HG03064 (cell line): ENCODE data around the gene RMC1.
A peak's percentile ranks its signal among the peaks of the same experiment; 100 is the strongest.
"Not testable (repeated sequence)": the region's sequence is repeated elsewhere in the genome, so short reads cannot be mapped to it uniquely, and the experiment has no call there.

ENCODE experiments used
- ATAC-seq: cut with Tn5 transposase; IDR thresholded peaks from one replicate; pipeline ENCODE4 v1.9.1; 2021; ENCODE audit warnings: low read depth; ENCODE audit not compliant: unreplicated experiment

Gene RMC1

DNA sequence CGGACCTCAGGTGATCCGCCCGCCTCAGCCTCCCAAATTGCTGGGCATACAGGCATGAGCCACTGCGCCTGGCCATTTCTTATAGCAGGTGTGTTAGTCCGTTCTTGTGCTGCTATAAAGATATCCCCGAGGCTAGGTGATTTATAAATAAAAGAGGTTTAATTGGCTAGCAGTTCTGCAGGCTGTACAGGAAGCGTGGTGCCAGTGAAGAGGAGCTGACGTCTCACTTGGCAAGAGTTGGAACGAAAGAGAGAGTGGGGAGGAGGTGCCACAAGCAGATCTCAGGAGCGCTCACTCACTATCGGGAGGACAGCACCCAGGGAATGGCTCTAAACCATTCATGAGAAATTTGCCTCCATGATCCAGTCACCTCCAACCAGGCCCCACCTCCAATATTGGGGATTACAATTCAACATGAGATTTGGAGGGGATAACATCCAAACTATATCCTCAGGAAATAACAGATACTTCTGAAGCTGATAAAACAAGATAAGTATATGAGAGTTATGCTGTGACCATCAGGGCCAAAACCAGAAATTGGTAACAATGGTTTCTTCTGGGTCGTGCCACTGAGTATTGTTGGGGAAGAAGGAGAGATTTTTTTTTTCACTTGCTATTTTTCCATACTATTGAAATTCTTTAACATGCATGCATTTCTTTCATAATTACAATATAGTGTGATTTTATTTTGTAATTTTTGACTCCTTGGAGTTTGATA lies 7.4 kb upstream of the RMC1 start:
- ATAC-seq, result no peak

DNA sequence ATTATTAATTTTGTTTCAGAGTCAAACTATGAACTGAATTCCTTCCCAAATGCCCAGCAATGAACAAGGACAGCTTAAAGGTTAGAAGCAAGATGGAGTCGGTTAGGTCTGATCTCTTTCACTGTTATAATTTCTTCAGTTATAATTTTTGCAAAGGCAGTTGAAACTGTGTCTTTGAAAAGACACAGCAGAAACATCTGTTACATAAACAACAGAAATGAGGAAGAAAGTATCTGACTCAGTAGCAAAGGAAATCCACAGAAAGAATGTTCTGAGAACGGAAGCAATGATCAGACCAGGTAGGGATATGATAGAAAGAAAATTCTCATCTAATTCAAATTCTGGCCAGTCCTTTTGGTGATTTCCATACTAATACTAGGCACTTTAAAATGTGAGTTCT lies 5.2 kb upstream of the RMC1 start:
- ATAC-seq, result no peak

DNA sequence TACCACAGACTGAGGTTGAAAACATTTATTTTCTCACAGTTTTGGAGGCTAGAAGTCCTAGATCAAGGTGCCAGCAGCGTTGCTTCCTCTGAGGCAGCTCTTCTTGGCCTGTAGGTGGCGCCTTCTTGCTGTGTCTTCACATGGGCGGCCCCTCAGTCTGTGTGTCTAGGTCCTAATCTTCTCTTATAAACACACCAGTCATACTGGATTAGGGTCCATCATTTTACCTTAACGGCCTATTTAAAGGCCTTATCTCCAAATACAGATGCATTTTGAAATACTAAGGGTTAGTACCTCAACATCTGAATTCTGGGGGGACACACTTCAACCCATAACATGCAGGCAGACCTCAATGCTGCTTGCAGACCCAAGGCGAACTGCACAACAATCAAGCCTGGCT lies 4.4 kb upstream of the RMC1 start:
- no peak for ATAC-seq

DNA sequence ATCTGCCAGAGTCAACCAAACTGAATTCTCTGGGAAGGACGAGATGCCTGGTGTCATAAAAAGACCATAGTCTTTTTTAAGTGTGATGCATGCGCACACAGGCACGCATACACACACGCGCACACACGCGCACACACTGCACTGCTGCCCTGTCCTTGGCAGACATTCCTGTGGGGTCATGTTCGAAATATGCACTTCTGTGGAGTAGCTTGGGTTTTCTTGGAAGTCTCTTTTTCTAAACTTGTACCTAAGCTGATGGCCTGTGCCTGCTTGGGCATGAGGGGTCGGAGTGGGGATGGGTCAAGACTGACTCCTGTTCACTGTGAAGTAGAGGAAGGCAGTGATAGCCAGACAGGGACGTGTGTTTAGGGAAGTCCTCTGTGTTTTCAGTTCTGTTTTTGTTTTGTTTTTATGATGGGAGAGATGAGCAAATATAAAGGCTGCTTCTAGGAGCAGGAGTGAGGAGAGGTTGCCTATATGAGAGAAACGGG lies 4.0 kb upstream of the RMC1 start:
- ATAC-seq, result no peak

DNA sequence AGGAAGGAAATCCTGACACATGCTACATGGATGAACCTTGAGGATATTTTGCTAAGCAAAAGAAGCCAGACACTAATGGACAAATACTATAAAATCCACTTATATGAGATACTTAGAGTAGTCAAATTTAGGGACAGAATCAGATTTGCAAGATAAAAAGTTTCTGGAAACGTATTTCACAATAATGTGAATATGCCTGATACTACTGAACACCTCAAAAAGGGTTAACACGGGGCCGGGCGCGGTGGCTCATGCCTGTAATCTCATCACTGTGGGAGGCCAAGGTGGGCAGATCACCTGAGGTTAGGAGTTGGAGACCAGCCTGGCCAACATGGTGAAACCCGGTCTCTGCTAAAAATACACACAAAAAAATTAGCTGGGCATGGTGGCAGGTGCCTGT lies 1.7 kb upstream of the RMC1 start:
- no peak for ATAC-seq

DNA sequence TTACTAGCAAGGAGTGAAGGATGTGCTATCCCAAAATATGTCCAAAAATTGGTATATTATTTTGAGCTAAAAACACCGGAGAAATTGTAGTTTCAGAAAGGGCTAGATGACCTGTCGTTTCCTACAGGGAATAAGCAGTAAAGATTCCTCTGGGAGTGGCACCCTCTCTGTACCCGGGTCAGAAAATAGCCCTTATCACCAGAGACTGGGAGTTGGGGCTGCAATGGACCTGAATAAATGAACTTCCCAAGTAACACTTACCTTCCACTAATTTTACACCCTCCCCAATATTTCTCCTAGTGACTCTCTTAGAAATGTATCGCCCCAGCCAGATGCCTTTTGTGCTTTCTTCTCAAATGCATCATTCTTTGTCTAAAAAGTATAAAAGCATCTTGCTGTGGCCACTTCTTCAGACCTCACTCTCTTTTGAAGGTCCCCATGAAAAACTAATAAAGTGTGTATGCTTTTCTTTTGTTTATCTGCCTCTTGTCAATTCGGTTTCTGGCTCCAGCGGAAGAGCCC lies 734 bp upstream of the RMC1 start:
- no peak for ATAC-seq

DNA sequence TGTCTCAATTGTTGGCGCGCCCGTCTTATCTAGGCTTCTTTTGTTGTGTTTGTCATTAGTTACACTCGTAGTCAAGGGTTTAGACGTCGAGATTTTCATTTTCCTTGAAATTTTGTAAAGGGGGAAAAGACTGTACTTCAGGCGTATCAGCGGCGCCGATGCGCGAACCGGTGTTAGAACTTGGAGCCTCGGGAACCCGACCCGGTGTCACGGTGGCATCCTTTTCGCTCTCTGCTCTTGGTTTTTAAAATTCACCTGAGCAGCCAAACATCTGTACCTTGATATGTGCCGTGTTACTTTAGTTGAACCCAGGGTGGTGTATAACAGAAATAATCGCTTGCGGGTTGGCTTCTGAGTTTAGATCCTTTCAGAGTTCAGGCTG lies 643 bp downstream of the RMC1 start:
- no peak for ATAC-seq

DNA sequence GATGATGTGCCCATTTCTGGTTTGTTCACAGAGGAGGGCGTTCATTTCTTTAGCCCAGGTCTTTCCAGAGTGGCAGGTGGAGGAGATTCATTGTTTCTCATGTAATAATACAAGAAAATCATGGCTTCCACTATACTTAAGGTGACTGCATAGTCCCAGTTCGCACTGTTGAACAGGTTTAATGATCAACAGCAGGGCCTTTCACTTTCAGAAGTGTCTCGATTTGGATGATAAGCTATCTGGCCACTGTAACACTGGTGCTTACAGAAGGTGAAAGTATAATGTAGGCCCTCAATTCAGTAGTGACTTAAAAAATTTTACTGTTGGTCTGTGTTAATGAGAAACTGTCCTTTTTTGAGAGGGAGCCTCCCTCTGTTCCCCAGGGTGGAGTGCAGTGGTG lies 1.4 kb downstream of the RMC1 start:
- ATAC-seq, result peak; percentile 49

DNA sequence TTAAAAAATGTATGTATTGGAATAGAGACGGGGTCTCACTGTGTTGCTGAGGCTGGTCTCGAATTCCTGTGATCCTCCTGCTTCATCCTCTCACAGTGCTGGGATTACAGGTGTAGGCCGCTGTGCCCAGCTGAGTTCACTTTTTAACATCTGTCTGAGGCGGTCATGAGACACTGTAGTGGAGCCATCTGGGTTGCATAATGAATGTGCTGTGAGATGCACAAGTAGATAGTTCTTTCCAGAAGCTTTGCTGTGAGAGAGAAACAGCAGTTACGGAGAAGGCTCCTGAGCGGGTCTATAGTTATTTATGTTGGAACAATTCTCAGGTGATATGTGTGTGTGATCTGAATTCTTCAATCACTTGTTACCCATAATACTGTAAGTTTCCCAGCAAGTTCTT lies 3.1 kb downstream of the RMC1 start:
- ATAC-seq, result no peak

DNA sequence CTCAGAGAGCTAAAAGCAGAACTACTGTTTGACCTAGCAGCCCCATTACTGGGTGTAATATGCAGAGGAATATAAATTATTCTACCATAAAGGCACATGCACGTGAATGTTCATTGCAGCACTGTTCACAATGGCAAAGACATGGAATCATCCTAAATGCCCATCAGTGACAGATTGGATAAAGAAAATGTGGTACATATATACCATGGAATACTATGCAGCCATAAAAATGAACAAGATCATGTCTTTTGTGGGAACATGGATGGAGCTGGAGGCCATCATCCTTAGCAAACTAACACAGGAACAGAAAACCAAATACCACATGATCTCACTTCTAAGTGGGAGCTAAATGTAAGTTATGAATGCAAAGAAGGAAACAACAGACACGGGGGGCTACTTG lies 7.6 kb downstream of the RMC1 start:
- not testable (repeated sequence) for ATAC-seq

DNA sequence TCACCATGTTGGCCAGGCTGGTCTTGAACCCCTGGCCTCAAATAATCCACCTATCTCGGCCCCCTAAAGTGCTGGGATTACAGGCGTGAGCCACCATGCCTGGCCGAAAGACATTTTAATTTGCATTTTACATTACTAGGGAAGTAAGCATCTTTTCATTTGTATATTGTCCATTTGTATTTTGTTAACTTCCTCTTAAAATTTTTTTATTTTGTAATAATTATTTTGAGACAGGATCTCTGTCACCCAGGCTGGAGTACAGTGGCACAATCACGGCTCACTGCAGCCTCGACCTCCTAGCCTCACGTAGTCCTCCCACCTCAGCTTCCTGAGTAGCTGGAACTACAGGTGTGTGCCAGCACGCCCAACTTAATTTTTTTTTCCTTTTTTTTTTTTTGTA lies 8.9 kb downstream of the RMC1 start:
- not testable (repeated sequence) for ATAC-seq

DNA sequence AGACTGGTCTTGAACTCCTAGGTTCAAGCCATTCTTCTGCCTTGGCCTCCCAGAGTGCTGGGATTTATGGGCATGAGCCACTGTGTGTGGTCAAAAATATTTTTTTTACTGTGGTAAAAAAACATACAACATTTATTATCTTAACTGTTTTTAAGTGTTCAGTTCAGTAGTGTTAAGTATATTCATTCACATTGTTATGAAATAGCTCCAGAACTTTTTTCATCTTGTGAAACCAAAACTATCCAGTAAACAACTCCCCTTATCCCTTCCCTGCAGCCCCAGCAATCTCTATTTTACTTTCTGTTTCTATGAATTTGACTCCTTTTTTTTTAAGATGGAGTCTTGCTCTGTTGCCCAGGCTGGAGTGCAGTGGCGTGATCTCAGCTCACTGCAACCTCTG lies 9.3 kb downstream of the RMC1 start:
- no peak for ATAC-seq

DNA sequence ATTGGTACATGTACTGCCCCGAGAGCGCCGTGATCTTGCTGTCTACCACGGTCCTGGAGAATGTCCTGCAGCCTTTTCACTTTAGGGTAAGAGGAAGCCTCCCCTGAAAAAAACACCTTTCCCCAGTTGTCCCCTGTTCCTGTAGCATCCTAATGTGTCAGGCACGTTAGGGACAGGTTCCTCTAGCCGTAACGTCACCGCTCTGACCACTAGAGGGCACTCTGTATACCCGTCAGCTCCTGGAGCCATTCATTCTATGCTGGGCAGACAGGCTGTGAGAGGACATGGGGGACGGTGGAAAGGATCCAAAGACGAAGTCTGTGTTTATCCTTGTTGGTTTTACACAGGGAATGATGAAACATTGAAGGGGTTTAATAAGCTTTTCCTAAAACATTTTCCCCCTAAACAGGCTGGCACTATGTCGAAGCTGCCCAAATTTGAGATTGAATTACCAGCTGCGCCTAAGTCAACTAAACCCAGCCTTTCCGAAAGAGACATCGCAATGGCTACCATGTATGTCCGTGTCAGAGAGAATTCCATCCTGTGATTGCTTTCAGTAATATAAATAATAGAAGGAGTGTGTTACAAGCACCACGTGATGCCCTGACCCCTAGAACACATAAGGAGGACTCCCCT lies 12.7 kb downstream of the RMC1 start:
- ATAC-seq, result no peak

DNA sequence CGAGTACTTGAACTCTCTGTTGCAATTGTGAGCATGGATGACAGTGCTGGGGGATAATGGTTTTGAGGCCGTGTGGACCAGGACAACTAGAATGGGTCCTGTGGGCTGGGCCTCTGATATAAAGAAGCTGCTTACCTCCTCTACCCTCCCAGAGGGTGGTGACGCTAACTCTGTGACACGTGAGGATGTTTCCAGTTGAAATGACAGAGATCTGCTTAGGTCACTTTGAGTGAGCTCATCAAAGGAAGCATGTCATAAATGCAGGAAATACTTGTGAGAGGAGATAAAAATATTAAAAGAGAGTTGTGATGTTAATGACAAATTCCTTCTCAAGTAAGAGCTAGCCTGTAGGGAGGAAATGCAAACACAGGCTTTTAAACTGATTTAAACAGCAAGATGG lies 16.4 kb downstream of the RMC1 start:
- no peak for ATAC-seq

DNA sequence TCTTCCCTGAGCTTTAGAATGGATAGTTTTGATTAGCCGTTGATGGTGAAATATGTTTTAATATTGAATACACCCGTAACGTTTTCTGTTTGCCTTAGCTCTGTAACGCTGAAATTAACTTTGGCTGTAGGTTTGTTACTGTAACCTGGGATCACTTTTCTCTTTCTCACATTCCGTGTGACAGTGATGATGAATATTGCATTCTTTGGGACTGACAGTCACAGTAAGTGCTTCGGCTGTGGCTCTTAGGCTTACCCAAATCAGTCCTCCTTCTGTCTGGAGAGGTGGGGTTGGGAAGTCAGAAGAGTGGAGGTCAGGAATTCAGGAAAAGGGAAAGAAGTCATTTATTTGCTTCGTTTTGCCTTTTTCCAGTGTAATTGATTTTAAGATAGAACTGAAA lies 18.0 kb downstream of the RMC1 start:
- ATAC-seq, result no peak

DNA sequence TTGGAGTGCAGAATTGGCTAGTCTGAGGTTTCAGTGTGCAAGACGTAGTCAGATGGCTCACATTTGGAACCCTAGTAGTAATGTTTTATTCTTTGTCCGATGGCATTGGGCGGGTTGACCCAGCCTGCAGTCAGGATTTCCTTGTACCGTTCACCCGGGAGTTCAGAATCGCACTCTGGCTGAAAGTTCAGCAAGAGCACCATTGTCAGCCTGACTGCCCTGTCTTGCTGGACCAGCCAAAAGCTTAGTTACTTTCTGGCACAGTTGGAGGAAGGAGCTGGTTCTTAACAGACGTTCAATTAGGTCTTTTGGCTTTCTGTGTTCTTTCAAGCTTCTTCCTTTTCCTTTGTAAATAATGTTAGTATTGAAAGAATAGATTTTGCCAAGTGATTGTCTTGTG lies 18.6 kb downstream of the RMC1 start:
- ATAC-seq, result no peak

DNA sequence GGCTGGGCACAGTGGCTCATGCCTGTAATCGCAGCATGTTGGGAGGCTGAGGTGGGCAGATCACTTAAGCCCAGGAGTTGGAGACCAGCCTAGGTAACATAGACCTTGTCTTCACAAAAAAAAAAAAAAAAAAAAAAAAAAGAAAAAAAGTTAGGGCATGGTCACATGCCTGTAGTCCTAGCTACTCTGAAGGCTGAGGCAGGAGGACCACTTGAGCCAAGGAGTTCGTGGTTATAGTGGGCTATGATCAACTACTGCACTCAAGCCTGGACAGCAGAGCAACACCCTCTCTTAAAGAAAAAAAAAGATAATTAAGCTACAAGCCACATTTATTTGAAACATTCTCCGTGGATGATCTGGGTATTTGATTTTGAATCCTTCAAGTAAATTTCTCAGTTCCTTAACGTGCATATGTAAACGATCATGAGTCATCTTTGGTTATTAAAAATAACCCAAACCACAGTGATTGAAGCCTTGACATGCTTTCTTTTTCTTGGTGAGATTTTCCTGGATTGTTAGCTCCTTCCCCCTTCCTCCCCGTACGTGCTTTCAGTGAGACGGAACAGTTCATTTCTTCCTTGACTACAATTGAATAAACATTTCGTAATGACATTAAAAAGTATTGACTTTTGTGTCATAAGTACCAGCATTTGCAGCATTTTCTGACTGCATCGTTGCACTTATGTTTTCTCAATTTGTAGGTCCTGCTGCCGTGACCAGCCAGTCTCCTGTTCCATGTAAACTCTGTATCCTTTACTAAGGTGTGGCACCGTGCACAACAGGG lies 20.3 kb downstream of the RMC1 start:
- no peak for ATAC-seq

DNA sequence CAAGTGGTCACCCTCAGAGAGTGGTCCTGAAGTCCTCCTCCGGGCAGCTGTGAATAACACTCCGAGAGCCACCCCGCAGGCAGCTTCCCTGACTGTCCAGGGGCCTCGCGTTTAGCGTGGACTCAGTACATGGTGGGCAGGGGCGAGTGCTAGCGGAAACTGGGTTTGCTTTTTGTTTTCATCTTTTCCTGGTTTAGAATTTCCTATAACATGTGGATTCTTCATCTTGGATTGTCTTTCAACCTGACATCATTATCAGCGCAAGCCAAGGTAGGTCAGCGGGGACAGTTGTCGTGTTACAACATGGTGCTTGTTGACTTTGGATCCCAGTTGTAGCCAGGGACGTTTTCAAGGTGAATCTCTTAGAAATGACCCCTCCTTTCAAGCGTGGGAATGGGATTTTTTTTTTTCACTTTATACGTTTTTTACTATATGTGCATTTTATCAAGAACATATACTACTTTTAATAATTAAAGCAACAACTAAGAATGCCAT lies 20.9 kb downstream of the RMC1 start:
- ATAC-seq, result no peak

DNA sequence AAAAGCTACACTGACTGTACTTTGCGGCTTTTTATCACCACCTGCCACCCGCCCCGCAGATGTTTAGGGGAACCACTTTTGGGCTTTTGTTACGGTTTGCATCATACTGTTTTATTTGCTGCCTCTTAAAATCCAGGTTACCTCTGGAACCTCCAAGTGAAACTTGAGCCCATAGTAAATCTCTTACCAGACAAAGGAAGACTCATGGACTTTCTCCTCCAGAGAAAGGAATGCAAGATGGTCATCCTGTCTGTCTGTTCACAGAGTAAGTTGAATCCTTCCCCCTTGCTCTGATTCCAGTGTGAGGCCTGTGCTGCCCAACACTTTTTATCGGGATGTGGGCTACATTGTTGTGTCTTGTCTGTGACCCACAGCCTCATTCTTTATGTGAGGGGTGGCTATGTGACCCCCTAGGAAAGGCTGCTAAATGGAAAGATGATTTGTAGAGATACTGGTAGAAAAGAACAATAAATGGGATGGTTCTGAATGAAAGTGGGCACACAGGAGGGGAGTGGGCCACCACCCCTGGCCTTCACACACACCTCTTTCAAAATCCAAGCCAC lies 23.3 kb downstream of the RMC1 start:
- no peak for ATAC-seq

DNA sequence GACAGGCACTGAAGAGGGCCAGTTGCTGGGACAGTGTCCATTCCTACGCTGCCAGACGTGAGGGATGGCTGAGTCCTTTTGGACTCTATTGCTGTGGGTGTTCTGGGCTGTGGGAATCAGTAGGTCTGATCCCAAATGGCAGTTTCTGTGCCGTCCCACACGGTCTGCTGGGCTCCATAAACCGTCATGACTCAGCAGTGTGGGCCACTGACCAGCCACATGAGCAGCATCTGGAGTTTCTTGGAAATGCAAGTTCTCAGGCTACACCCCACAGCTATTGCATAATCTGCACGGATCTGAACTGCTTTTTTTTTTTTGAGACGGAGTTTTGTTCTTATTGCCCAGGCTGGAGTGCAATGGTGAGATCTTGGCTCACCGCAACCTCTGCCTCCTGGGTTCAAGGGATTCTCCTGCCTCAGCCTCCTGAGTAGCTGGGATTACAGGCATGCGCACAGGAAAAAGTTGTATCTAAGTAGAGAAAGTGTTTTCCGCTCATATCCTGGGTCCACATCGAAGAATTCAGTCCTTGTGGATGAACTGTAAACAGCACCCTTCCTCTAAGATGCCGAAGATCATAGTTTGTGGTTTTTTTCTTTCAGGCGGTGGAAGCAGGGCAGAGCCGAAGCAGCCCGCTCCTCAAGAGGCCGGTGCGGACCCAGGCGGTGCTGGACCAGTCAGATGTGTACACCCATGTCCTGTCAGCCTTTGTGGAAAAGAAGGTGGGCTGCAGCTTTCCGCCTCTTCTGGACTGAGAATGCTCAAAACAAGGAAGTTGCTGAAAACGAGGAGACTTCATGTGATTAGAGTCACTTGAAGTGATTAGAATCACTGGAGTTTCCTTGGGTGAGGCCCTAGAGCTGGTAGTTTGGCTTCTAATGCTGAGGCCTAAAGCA lies 25.5 kb downstream of the RMC1 start:
- no peak for ATAC-seq
